HepG2 (cell line): ENCODE measurements around the gene DEPDC1B. TPM values are rescaled to one million over a fixed set of nuclear protein-coding genes. Genes with fewer than 3 reads are reported as not detected.

Experiments used
- KLF9 ChIP-seq: IDR thresholded peaks from 2 replicates; pipeline ENCODE4 v1.6.1; 2016; ENCODE audit warnings: low read depth
- MEIS1 ChIP-seq: sonication (generic); formaldehyde crosslinking; IDR thresholded peaks from 2 replicates; pipeline ENCODE4 v1.9.0; 2021; ENCODE audit warnings: mild to moderate bottlenecking, missing genetic modification reagents, moderate library complexity, borderline replicate concordance
- MTF2 ChIP-seq: sonication (generic); formaldehyde crosslinking; IDR thresholded peaks from 2 replicates; pipeline ENCODE4 v1.5.0; 2020; ENCODE audit warnings: missing genetic modification reagents, borderline replicate concordance
- NCOA1 ChIP-seq: sonication (generic); formaldehyde crosslinking; IDR thresholded peaks from 2 replicates; pipeline ENCODE4 v1.9.0; 2021; ENCODE audit warnings: missing genetic modification reagents
- PAF1 ChIP-seq: IDR thresholded peaks from 2 replicates; pipeline ENCODE4 v1.6.1; 2016; ENCODE audit warnings: missing genetic modification reagents, missing compliant biosample characterization
- POLR2AphosphoS5 ChIP-seq: IDR thresholded peaks from 2 replicates; pipeline ENCODE4 v1.6.1; 2012; ENCODE audit warnings: low read depth, low read length
- SNRNP70 ChIP-seq: fragments of 200-400 bp; formaldehyde crosslinking; IDR thresholded peaks from 2 replicates; pipeline ENCODE4 v1.6.1; 2017; ENCODE audit warnings: mild to moderate bottlenecking, low read depth, low read length, moderate library complexity
- ZNF121 ChIP-seq: sonication (generic); formaldehyde crosslinking; IDR thresholded peaks from 2 replicates; pipeline ENCODE4 v1.5.0; 2020; ENCODE audit warnings: mild to moderate bottlenecking, missing genetic modification reagents
- ZNF230 ChIP-seq: sonication (generic); formaldehyde crosslinking; IDR thresholded peaks from 2 replicates; pipeline ENCODE4 v1.4.0; 2020; ENCODE audit warnings: mild to moderate bottlenecking, missing genetic modification reagents
- ZNF251 ChIP-seq: sonication (generic); formaldehyde crosslinking; IDR thresholded peaks from 2 replicates; pipeline ENCODE4 v1.9.0; 2021; ENCODE audit warnings: mild to moderate bottlenecking, missing genetic modification reagents
- ZNF407 ChIP-seq: sonication (generic); formaldehyde crosslinking; IDR thresholded peaks from one replicate; pipeline ENCODE4 v1.5.1; 2020; ENCODE audit warnings: mild to moderate bottlenecking, missing genetic modification reagents; ENCODE audit errors: not compliant biosample characterization
- ZNF432 ChIP-seq: sonication (generic); formaldehyde crosslinking; IDR thresholded peaks from 2 replicates; pipeline ENCODE4 v1.5.0; 2020; ENCODE audit warnings: missing genetic modification reagents, mild to moderate bottlenecking, borderline replicate concordance
- ZNF772 ChIP-seq: sonication (generic); formaldehyde crosslinking; IDR thresholded peaks from 2 replicates; pipeline ENCODE4 v1.5.0; 2020; ENCODE audit warnings: mild to moderate bottlenecking, missing genetic modification reagents
- polyA plus RNA-seq, 8 experiments: library from polyadenylated mRNA; depleted of rRNA in 3 of 8; stranded (reverse) in 7 of 8; unstranded in 1 of 8; fragments of >200 nt; fragmentation: Illumina TruSeq in 4 of 8; extraction: Trizol in 4 of 8; gene quantifications; 2 replicates each; pipeline versions ENCODE4 v1.2.1 to v1.2.3, GENCODE V29; 2011 to 2016; ENCODE audit warnings: low read depth in 4 of 8, missing spikeins in 1 of 8, mixed read lengths in 1 of 8; ENCODE audit not compliant: insufficient read depth in 1 of 8
- total RNA-seq, 5 experiments: library from RNA; depleted of rRNA; stranded (reverse); fragments of >200 nt; fragmentation: Illumina TruSeq; extraction: Trizol; gene quantifications; 2 replicates each; pipeline ENCODE4 v1.2.3, GENCODE V29; 2016; ENCODE audit warnings: low read depth in 1 of 5
- TF ChIP-seq, protein P1 (sequence below): sonication (generic); formaldehyde crosslinking; IDR thresholded peaks from 2 replicates; pipeline ENCODE4 v1.5.0; 2020; ENCODE audit warnings: mild to moderate bottlenecking, missing genetic modification reagents

Gene DEPDC1B
- total and polyA plus RNA-seq, 2 of the 13 experiments (the other 11 are each of a cell fraction or from before 2014, with no cell fraction given): 29.5 to 51.3 TPM

- peak; percentile 86 for TF ChIP-seq POLR2AphosphoS5
- TF ChIP-seq ZNF432 (CRISPR knock-in tag): no peak
- TF ChIP-seq NCOA1 (CRISPR knock-in tag): peak; percentile 68; the same call in 1 of the 2 replicates
- TF ChIP-seq MEIS1 (CRISPR knock-in tag): 0 out of 2 replicates have a peak, but pooled peaks have one; percentile 16
- TF ChIP-seq ZNF230 (CRISPR knock-in tag): no peak
- no peak for TF ChIP-seq SNRNP70
- TF ChIP-seq ZNF251 (CRISPR knock-in tag): no peak
- TF ChIP-seq, protein P1, sequence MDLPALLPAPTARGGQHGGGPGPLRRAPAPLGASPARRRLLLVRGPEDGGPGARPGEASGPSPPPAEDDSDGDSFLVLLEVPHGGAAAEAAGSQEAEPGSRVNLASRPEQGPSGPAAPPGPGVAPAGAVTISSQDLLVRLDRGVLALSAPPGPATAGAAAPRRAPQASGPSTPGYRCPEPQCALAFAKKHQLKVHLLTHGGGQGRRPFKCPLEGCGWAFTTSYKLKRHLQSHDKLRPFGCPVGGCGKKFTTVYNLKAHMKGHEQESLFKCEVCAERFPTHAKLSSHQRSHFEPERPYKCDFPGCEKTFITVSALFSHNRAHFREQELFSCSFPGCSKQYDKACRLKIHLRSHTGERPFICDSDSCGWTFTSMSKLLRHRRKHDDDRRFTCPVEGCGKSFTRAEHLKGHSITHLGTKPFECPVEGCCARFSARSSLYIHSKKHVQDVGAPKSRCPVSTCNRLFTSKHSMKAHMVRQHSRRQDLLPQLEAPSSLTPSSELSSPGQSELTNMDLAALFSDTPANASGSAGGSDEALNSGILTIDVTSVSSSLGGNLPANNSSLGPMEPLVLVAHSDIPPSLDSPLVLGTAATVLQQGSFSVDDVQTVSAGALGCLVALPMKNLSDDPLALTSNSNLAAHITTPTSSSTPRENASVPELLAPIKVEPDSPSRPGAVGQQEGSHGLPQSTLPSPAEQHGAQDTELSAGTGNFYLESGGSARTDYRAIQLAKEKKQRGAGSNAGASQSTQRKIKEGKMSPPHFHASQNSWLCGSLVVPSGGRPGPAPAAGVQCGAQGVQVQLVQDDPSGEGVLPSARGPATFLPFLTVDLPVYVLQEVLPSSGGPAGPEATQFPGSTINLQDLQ (CRISPR knock-in tag): 0 out of 2 replicates have a peak, but pooled peaks have one; percentile 75
- TF ChIP-seq ZNF772 (CRISPR knock-in tag): peak; percentile 82; the same call in 1 of the 2 replicates
- TF ChIP-seq ZNF407 (CRISPR knock-in tag): no peak
- peak; percentile 29 for TF ChIP-seq ZNF121
- 0 out of 2 replicates have a peak, but pooled peaks have one; percentile 45 for TF ChIP-seq KLF9 (CRISPR knock-in tag)
- no peak for TF ChIP-seq PAF1 (CRISPR knock-in tag)
- TF ChIP-seq MTF2 (CRISPR knock-in tag): 0 out of 2 replicates have a peak, but pooled peaks have one; percentile 52
These were observed at the start of gene DEPDC1B (continued) for GRCh38 chr5:60699609-60700415.
